DOHH2 (cell line): Measurements from ENCODE around the gene CPHXL.

Experiments used
- EZH2phosphoT487 ChIP-seq: fragments of 200-600 bp; sonication (generic); IDR thresholded peaks from 2 replicates; pipeline ENCODE4 v1.6.1; 2017; ENCODE audit warnings: borderline replicate concordance, mild to moderate bottlenecking, antibody characterized with exemption, low read length, moderate library complexity, mixed read lengths
- TF ChIP-seq, protein P1 (sequence below): fragments of 200-600 bp; sonication (generic); IDR thresholded peaks from one replicate; pipeline ENCODE4 v1.5.1; 2014; ENCODE audit warnings: antibody characterized with exemption, mild to moderate bottlenecking, low read depth, low read length; ENCODE audit not compliant: poor library complexity, severe bottlenecking

DNA sequence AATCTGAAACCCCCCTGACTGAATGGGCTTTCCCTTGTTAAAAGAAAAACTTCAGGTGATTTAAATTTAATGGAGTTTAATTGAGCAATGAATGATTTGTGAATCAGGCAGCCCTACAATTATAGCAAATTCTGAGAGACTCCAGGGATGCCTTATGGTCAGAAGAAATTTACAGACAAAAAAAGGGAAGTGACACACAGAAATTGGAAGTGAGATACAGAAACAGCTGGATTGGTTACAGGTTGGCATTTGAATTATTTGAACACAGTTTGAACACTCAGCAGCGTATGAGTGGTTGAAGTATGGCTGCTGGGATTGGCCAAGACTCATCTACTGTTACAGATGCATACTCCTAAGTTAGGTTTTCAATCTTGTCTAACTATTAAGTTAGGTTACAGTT is 19.0 kb upstream of the CPHXL start:
- TF ChIP-seq, protein P1, sequence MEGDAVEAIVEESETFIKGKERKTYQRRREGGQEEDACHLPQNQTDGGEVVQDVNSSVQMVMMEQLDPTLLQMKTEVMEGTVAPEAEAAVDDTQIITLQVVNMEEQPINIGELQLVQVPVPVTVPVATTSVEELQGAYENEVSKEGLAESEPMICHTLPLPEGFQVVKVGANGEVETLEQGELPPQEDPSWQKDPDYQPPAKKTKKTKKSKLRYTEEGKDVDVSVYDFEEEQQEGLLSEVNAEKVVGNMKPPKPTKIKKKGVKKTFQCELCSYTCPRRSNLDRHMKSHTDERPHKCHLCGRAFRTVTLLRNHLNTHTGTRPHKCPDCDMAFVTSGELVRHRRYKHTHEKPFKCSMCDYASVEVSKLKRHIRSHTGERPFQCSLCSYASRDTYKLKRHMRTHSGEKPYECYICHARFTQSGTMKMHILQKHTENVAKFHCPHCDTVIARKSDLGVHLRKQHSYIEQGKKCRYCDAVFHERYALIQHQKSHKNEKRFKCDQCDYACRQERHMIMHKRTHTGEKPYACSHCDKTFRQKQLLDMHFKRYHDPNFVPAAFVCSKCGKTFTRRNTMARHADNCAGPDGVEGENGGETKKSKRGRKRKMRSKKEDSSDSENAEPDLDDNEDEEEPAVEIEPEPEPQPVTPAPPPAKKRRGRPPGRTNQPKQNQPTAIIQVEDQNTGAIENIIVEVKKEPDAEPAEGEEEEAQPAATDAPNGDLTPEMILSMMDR: no peak
- no peak for TF ChIP-seq EZH2phosphoT487
